ENCODE data around the gene PTOV1. TPM values are rescaled to one million over a fixed set of nuclear protein-coding genes. Genes with fewer than 3 reads are reported as not detected.

Gene PTOV1
- total and polyA plus RNA-seq, 12 donors = 78.7 to 620 (median 275) TPM

DNA sequence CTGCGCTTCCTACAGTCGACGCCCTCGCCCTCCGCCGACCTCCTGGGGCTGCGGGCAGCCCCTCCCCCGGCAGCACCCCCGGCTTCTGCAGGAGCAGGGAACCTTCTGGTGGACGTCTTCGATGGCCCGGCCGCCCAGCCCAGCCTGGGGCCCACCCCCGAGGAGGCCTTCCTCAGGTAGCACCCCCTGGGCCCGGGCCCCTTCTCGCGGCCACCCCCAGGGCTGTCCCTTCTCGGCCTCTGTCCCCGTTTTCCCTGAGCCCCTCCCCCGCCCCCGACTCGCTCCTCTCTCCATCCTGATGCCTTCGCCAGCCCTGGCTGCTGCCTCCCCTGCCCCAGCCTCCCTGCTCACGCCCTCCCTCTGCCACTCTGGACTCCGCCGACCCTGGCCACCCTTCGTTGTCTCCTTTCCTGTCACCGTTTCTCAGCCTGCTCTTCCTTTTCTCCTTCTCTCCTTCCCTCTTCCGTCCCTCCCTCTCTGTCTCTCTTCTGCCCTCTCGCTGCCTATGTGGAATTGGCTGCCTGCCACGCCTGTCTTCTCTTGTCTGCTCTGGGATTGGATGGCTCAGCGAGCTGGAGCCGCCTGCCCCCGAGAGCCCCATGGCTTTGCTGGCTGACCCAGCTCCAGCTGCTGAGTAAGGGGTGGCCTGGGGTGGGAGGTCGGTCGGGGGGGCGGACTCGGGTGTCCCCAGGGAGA is 48.8 kb upstream of the PTOV1 start:
- no peaks in the 10 kb centered on the region for H3K27me3 ChIP-seq
- TF ChIP-seq POLR2A (IDR thresholded peaks at IDR 0.05) (peak in 1 of 2 donors; percentile 75), CTCF (IDR thresholded peaks at IDR 0.05) (peak; percentile 19 to 67 (median 40))
- H3K9me3 ChIP-seq (replicated peaks in 1 of 3) = no peaks in the 10 kb centered on the region
- 14 to 36% (median 30%) methylated on average over 25 to 37 of the region's 38 CpGs for whole genome bisulfite sequencing, 4 donors
- H3K4me1 ChIP-seq (replicated peaks in 1 of 2) = peaks cover 12 to 16% of the 10 kb centered on the region in 2 donors
- peak overlapping the region; percentile 76 to 97 (median 92) for H3K27ac ChIP-seq
- peak; percentile 93 to 98 (median 97) for DNase-seq
- intact Hi-C loops (cut with DNase I) = loop anchor here in 1 of 2 donors (10.0 kb wide), 1 partner anchor 47 kb away; no protein-coding TSS in a partner anchor
- H3K36me3 ChIP-seq (replicated peaks in 1 of 2) = peaks cover 0 to 65% of the 10 kb centered on the region in 2 donors
- H3K4me3 ChIP-seq = peak overlapping the region in 3 of 4 donors; percentile 25 to 67 (median 34)

GRCh38 chr19:49802836-49803528 is 48.0 kb upstream of the PTOV1 start:
- H3K27me3 ChIP-seq = no peaks in the 10 kb centered on the region
- 63 to 71% (median 68%) methylated on average over 22 to 24 of the region's 24 CpGs for WGBS, 4 donors
- TF ChIP-seq POLR2A (IDR thresholded peaks at IDR 0.05) (peak in 1 of 2 donors; percentile 25), CTCF (IDR thresholded peaks at IDR 0.05) (no peak)
- peaks cover 0 to 56% of the 10 kb centered on the region in 2 donors for H3K36me3 ChIP-seq (replicated peaks in 1 of 2)
- peaks cover 12 to 16% of the 10 kb centered on the region in 2 donors for H3K4me1 ChIP-seq (replicated peaks in 1 of 2)
- peak; percentile 64 to 75 (median 70) for DNase-seq
- H3K27ac ChIP-seq = peak overlapping the region; percentile 76 to 97 (median 92)
- H3K4me3 ChIP-seq = peak overlapping the region in 2 of 4 donors; percentile 3 to 67
- H3K9me3 ChIP-seq (replicated peaks in 1 of 3) = no peaks in the 10 kb centered on the region
- intact Hi-C loops (cut with DNase I) = loop anchor here in 1 of 2 donors (10.0 kb wide), 1 partner anchor 48 kb away; no protein-coding TSS in a partner anchor

GRCh38 chr19:49803529-49803856 is 47.5 kb upstream of the PTOV1 start:
- Histone ChIP-seq H3K27ac (peak overlapping the region in 2 of 5 donors; percentile 96 to 97), H3K36me3 (replicated peaks in 1 of 2) (peaks cover 0 to 53% of the 10 kb centered on the region in 2 donors), H3K4me3 (no peak overlapping the region), H3K27me3 (no peaks in the 10 kb centered on the region), H3K9me3 (replicated peaks in 1 of 3) (no peaks in the 10 kb centered on the region), H3K4me1 (replicated peaks in 1 of 2) (peaks cover 12 to 19% of the 10 kb centered on the region in 2 donors)
- 85 to 88% (median 87%) methylated on average over 2 to 6 of the region's 6 CpGs for WGBS, 4 donors
- TF ChIP-seq POLR2A (IDR thresholded peaks at IDR 0.05) (no peak), CTCF (IDR thresholded peaks at IDR 0.05) (no peak)
- no peak for DNase-seq
- intact Hi-C loops (cut with DNase I) = loop anchor here in 1 of 2 donors (10.0 kb wide), 1 partner anchor 49 kb away; no protein-coding TSS in a partner anchor
